Liver (tissue), 9 donors: ENCODE results near the gene OSBPL5. TPM values are rescaled to one million over a fixed set of nuclear protein-coding genes. Genes with fewer than 3 reads are reported as not detected.

ENCODE experiments used
- DNase-seq: peaks from one replicate; pipeline ENCODE4 v3.0.0-alpha.2; 2017; ENCODE audit warnings: low spot score
- H3K27ac ChIP-seq, 2 donors: one replicate each; pipeline ENCODE4 v1.7.0; 2013; ENCODE audit warnings: inconsistent platforms in 2 of 2, low read length in 2 of 2, control low read depth in 1 of 2, low read depth in 1 of 2, mild to moderate bottlenecking in 1 of 2
- H3K27me3 ChIP-seq, 4 donors: one replicate each; pipeline versions ENCODE4 v1.6.1 to v1.7.0; 2013; ENCODE audit warnings: low read length in 3 of 4, inconsistent platforms in 1 of 4, mild to moderate bottlenecking in 1 of 4, moderate library complexity in 1 of 4; ENCODE audit not compliant: control insufficient read depth in 4 of 4, insufficient read depth in 4 of 4
- H3K36me3 ChIP-seq, 4 donors: one replicate each; pipeline versions ENCODE4 v1.6.1 to v1.7.0; 2013; ENCODE audit warnings: low read length in 3 of 4, mild to moderate bottlenecking in 3 of 4, low read depth in 1 of 4, moderate library complexity in 1 of 4; ENCODE audit not compliant: control insufficient read depth in 4 of 4, insufficient read depth in 3 of 4
- H3K4me1 ChIP-seq, 4 donors: one replicate each; pipeline versions ENCODE4 v1.6.1 to v1.7.0; 2013; ENCODE audit warnings: low read length in 3 of 4, mild to moderate bottlenecking in 3 of 4, moderate library complexity in 1 of 4; ENCODE audit not compliant: control insufficient read depth in 4 of 4, insufficient read depth in 4 of 4
- H3K4me3 ChIP-seq, 3 donors: one replicate each; pipeline versions ENCODE4 v1.6.1 to v1.7.0; 2013; ENCODE audit warnings: low read length in 3 of 3, control low read depth in 1 of 3, low read depth in 1 of 3, mild to moderate bottlenecking in 1 of 3
- H3K9ac ChIP-seq, 2 donors: one replicate each; pipeline ENCODE4 v1.7.0; 2013; ENCODE audit warnings: low read length in 2 of 2, mild to moderate bottlenecking in 2 of 2, moderate library complexity in 2 of 2, control low read depth in 1 of 2, low read depth in 1 of 2
- H3K9me3 ChIP-seq, 4 donors: one replicate each; pipeline versions ENCODE4 v1.6.1 to v1.7.0; 2013; ENCODE audit warnings: low read length in 3 of 4; ENCODE audit not compliant: control insufficient read depth in 4 of 4
- EGR1 ChIP-seq, 2 donors: IDR thresholded peaks; 2 replicates each; pipeline ENCODE4 v1.6.1; 2016 to 2018; ENCODE audit warnings: antibody characterized with exemption in 2 of 2, low read depth in 2 of 2
- FOXA1 ChIP-seq: IDR thresholded peaks from 2 replicates; pipeline ENCODE4 v1.6.1; 2016; ENCODE audit warnings: antibody characterized with exemption
- FOXA2 ChIP-seq: IDR thresholded peaks from 2 replicates; pipeline ENCODE4 v1.6.1; 2016; ENCODE audit warnings: antibody characterized with exemption
- GABPA ChIP-seq, 2 donors: IDR thresholded peaks in 1 of 2; conservative IDR thresholded peaks in 1 of 2; 2 replicates each; pipeline ENCODE4 v1.6.1; 2016; ENCODE audit warnings: antibody characterized with exemption in 2 of 2, mild to moderate bottlenecking in 1 of 2, moderate library complexity in 1 of 2
- HNF4A ChIP-seq, 2 donors: conservative IDR thresholded peaks; 2 replicates each; pipeline ENCODE4 v1.6.1; 2016; ENCODE audit warnings: antibody characterized with exemption in 2 of 2, mild to moderate bottlenecking in 2 of 2
- JUND ChIP-seq, 2 donors: IDR thresholded peaks; 2 replicates each; pipeline ENCODE4 v1.6.1; 2016; ENCODE audit warnings: antibody characterized with exemption in 2 of 2
- NR2F2 ChIP-seq: IDR thresholded peaks from 2 replicates; pipeline ENCODE4 v1.6.1; 2016; ENCODE audit warnings: antibody characterized with exemption
- RXRA ChIP-seq, 2 donors: IDR thresholded peaks; 2 replicates each; pipeline ENCODE4 v1.6.1; 2017 to 2018; ENCODE audit warnings: antibody characterized with exemption in 2 of 2, mild to moderate bottlenecking in 1 of 2
- SP1 ChIP-seq: IDR thresholded peaks from 2 replicates; pipeline ENCODE4 v1.6.1; 2018; ENCODE audit warnings: antibody characterized with exemption, mild to moderate bottlenecking
- TAF1 ChIP-seq: conservative IDR thresholded peaks from 2 replicates; pipeline ENCODE4 v1.6.1; 2016; ENCODE audit warnings: antibody characterized with exemption, mild to moderate bottlenecking
- YY1 ChIP-seq: IDR thresholded peaks from 2 replicates; pipeline ENCODE4 v1.6.1; 2016; ENCODE audit warnings: antibody characterized with exemption, mild to moderate bottlenecking
- WGBS: extraction: QIAGEN DNeasy Blood & Tissue Kit; methylation state at CpG from one replicate; pipeline ENCODE4 v1.1.7; 2013; 5-methylcytosine and 5-hydroxymethylcytosine counted together
- polyA plus RNA-seq, 2 donors: library from polyadenylated mRNA; stranded (reverse) in 1 of 2; unstranded in 1 of 2; fragments of 200-250 nt in 1 of 2; fragments of >200 nt in 1 of 2; fragmentation: Nextera tagmentation in 1 of 2; extraction: Ambion mirVana in 1 of 2; gene quantifications; one replicate each; pipeline versions ENCODE4 v1.2.1 to v1.2.3, GENCODE V29; 2013 to 2015
- total RNA-seq, 2 donors: library from RNA; depleted of rRNA; stranded (reverse); fragments of >200 nt; gene quantifications; one replicate each; pipeline ENCODE4 v1.2.3, GENCODE V29; 2014
- TF ChIP-seq, protein P1 (sequence below): fragments of 150-350 bp; IDR thresholded peaks from 2 replicates; pipeline ENCODE4 v1.5.1; 2017; ENCODE audit warnings: improper control_type of control experiment, low read depth, low read length; ENCODE audit not compliant: missing input control
- TF ChIP-seq, protein P2 (sequence below): IDR thresholded peaks from 2 replicates; pipeline ENCODE4 v1.6.1; 2016; ENCODE audit warnings: antibody characterized with exemption
- TF ChIP-seq, protein P3 (sequence below): IDR thresholded peaks from 2 replicates; pipeline ENCODE4 v1.6.1; 2016; ENCODE audit warnings: antibody characterized with exemption, mild to moderate bottlenecking
- TF ChIP-seq, protein P4 (sequence below): IDR thresholded peaks from 2 replicates; pipeline ENCODE4 v1.6.1; 2016; ENCODE audit warnings: antibody characterized with exemption
- donor health status: healthy.
- donor health status: healthy.
- donor health status: healthy.
- donor health status: healthy.
- donor health status: healthy.

Gene OSBPL5
- total and polyA plus RNA-seq, 4 donors, result 0.74 to 6.2 (median 3.9) TPM

DNA sequence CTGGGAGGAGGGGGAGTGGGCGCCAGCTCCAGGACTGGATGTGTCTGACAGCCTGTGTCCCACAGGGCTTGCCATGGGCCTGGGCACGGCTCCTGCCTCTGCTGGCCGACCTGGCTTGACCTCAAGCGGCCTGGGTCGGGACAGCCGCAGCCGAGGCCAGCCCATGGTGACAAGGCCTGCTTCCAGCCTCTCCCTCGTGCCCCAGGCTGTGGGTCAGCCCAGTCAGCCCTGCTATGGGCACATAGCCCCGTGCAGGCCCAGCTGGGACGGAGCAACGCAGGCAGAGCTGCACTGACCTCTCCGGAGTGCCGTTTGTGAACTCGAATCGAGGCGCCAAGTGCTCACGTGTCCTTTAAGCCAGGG, 17.9 kb downstream of the OSBPL5 start:
- TF ChIP-seq NR2F2 (no peak), SP1 (no peak), GABPA (IDR thresholded peaks at IDR 0.05 in 1 of 2, conservative IDR thresholded peaks at IDR 0.05 in 1 of 2) (no peak), RXRA (IDR thresholded peaks at IDR 0.05) (no peak), HNF4A (conservative IDR thresholded peaks at IDR 0.05) (no peak), EGR1 (IDR thresholded peaks at IDR 0.05; ENCODE audit: low read depth in 2 of 2) (no peak), JUND (IDR thresholded peaks at IDR 0.05) (no peak), FOXA1 (no peak), TAF1 (no peak)
- TF ChIP-seq, protein P1, sequence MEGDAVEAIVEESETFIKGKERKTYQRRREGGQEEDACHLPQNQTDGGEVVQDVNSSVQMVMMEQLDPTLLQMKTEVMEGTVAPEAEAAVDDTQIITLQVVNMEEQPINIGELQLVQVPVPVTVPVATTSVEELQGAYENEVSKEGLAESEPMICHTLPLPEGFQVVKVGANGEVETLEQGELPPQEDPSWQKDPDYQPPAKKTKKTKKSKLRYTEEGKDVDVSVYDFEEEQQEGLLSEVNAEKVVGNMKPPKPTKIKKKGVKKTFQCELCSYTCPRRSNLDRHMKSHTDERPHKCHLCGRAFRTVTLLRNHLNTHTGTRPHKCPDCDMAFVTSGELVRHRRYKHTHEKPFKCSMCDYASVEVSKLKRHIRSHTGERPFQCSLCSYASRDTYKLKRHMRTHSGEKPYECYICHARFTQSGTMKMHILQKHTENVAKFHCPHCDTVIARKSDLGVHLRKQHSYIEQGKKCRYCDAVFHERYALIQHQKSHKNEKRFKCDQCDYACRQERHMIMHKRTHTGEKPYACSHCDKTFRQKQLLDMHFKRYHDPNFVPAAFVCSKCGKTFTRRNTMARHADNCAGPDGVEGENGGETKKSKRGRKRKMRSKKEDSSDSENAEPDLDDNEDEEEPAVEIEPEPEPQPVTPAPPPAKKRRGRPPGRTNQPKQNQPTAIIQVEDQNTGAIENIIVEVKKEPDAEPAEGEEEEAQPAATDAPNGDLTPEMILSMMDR, result no peak
- TF ChIP-seq, protein P2, sequence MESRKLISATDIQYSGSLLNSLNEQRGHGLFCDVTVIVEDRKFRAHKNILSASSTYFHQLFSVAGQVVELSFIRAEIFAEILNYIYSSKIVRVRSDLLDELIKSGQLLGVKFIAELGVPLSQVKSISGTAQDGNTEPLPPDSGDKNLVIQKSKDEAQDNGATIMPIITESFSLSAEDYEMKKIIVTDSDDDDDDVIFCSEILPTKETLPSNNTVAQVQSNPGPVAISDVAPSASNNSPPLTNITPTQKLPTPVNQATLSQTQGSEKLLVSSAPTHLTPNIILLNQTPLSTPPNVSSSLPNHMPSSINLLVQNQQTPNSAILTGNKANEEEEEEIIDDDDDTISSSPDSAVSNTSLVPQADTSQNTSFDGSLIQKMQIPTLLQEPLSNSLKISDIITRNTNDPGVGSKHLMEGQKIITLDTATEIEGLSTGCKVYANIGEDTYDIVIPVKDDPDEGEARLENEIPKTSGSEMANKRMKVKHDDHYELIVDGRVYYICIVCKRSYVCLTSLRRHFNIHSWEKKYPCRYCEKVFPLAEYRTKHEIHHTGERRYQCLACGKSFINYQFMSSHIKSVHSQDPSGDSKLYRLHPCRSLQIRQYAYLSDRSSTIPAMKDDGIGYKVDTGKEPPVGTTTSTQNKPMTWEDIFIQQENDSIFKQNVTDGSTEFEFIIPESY, result no peak
- H3K27ac ChIP-seq, result no peak overlapping the region
- no peaks in the 10 kb centered on the region for H3K27me3 ChIP-seq
- no peaks in the 10 kb centered on the region for H3K36me3 ChIP-seq
- 78% methylated on average over 17 of the region's 17 CpGs for WGBS
- no peak overlapping the region for H3K4me3 ChIP-seq
- no peak overlapping the region for H3K9ac ChIP-seq
- no peaks in the 10 kb centered on the region for H3K4me1 ChIP-seq
- H3K9me3 ChIP-seq, result no peaks in the 10 kb centered on the region
- no peak for DNase-seq

DNA sequence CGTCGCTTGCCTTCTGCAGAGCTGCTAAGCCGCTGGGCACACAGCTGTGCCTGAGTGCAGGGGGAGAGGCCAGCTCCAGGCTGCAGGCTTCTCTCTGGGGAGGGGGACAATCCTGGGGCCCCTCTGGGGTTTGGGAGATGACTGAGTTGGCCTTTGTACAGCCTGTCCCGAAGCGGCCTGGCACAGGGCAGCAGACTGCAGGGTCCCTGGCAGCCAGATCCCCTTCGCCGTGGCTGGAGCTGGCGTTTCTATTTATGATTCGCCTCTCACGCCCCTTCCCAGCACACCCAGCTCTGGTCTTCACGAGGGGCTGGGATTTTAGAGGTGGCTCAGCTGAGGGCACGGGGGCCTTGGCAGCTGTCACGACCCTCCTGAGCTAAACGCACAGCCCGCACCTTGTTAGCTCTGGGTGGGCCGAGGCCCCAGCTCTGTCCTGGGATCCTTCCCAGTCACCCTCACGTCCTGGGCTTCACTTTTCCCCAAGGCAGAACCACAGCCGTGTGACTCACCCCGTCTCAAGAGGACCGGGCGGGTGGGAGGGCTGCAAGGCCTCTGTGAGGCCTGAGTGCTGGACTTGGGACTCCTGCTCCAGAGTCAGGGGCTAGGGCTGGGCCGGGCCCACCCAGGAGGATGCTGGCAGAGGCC, 18.4 kb downstream of the OSBPL5 start:
- no peak overlapping the region for H3K9ac ChIP-seq
- H3K4me3 ChIP-seq, result no peak overlapping the region
- no peak for DNase-seq
- H3K9me3 ChIP-seq, result no peaks in the 10 kb centered on the region
- TF ChIP-seq, protein P3, sequence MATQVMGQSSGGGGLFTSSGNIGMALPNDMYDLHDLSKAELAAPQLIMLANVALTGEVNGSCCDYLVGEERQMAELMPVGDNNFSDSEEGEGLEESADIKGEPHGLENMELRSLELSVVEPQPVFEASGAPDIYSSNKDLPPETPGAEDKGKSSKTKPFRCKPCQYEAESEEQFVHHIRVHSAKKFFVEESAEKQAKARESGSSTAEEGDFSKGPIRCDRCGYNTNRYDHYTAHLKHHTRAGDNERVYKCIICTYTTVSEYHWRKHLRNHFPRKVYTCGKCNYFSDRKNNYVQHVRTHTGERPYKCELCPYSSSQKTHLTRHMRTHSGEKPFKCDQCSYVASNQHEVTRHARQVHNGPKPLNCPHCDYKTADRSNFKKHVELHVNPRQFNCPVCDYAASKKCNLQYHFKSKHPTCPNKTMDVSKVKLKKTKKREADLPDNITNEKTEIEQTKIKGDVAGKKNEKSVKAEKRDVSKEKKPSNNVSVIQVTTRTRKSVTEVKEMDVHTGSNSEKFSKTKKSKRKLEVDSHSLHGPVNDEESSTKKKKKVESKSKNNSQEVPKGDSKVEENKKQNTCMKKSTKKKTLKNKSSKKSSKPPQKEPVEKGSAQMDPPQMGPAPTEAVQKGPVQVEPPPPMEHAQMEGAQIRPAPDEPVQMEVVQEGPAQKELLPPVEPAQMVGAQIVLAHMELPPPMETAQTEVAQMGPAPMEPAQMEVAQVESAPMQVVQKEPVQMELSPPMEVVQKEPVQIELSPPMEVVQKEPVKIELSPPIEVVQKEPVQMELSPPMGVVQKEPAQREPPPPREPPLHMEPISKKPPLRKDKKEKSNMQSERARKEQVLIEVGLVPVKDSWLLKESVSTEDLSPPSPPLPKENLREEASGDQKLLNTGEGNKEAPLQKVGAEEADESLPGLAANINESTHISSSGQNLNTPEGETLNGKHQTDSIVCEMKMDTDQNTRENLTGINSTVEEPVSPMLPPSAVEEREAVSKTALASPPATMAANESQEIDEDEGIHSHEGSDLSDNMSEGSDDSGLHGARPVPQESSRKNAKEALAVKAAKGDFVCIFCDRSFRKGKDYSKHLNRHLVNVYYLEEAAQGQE, result no peak
- no peak for TF ChIP-seq JUND (IDR thresholded peaks at IDR 0.05)
- TF ChIP-seq, protein P1, result no peak
- no peak for TF ChIP-seq NR2F2
- TF ChIP-seq FOXA1, result no peak
- TF ChIP-seq FOXA2, result no peak
- TF ChIP-seq, protein P2, result no peak
- TF ChIP-seq HNF4A (conservative IDR thresholded peaks at IDR 0.05), result no peak
- TF ChIP-seq, protein P4, sequence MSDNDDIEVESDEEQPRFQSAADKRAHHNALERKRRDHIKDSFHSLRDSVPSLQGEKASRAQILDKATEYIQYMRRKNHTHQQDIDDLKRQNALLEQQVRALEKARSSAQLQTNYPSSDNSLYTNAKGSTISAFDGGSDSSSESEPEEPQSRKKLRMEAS, result no peak
- no peak for TF ChIP-seq YY1
- TF ChIP-seq RXRA (IDR thresholded peaks at IDR 0.05), result no peak
- H3K27me3 ChIP-seq, result no peaks in the 10 kb centered on the region
- H3K27ac ChIP-seq, result no peak overlapping the region
- WGBS, result 87% methylated on average over 22 of the region's 22 CpGs
- no peaks in the 10 kb centered on the region for H3K36me3 ChIP-seq
- H3K4me1 ChIP-seq, result no peaks in the 10 kb centered on the region
